ENCODE results near the gene PARP14. TPM values are rescaled to one million over a fixed set of nuclear protein-coding genes. Genes with fewer than 3 reads are reported as not detected.
A peak's percentile ranks its signal among the peaks of the same experiment; 100 is the strongest.
"Not testable (repeated sequence)": the region's sequence is repeated elsewhere in the genome, so short reads cannot be mapped to it uniquely, and the experiment has no call there.

PARP14 gene
- total RNA-seq, 4 donors from 2014 or later = 73.0 to 242 (median 92.5) TPM

GRCh38 chr3:122743581-122744120, 63.0 kb downstream of the PARP14 start:
- H3K27me3 ChIP-seq = no peaks in the 10 kb centered on the region
- TF ChIP-seq CTCF (IDR thresholded peaks at IDR 0.05) (no peak), POLR2A (IDR thresholded peaks at IDR 0.05) (no peak)

GRCh38 chr3:122745369-122746021, 64.9 kb downstream of the PARP14 start:
- Histone ChIP-seq H3K27ac (no peak overlapping the region), H3K36me3 (peaks cover 0 to 14% (median 0%) of the 10 kb centered on the region in 3 donors), H3K4me3 (no peak overlapping the region), H3K27me3 (no peaks in the 10 kb centered on the region), H3K9me3 (no peaks in the 10 kb centered on the region), H3K4me1 (no peaks in the 10 kb centered on the region)
- TF ChIP-seq CTCF (IDR thresholded peaks at IDR 0.05) = no peak
- no peak for TF ChIP-seq POLR2A (IDR thresholded peaks at IDR 0.05)
- no peak for DNase-seq

More at GRCh38 chr3:122743581-122744120, 63.0 kb downstream of the PARP14 start:
- H3K4me1 ChIP-seq = no peaks in the 10 kb centered on the region
- H3K36me3 ChIP-seq = peaks cover 0 to 28% (median 0%) of the 10 kb centered on the region in 3 donors
- no peak overlapping the region for H3K27ac ChIP-seq
- no peak overlapping the region for H3K4me3 ChIP-seq
- DNase-seq = no peak
- no peaks in the 10 kb centered on the region for H3K9me3 ChIP-seq

GRCh38 chr3:122747295-122747694, 66.7 kb downstream of the PARP14 start:
- not testable (repeated sequence) for H3K9me3 ChIP-seq, H3K27me3 ChIP-seq, DNase-seq, H3K4me1 ChIP-seq, H3K27ac ChIP-seq, H3K36me3 ChIP-seq, H3K4me3 ChIP-seq

DNA sequence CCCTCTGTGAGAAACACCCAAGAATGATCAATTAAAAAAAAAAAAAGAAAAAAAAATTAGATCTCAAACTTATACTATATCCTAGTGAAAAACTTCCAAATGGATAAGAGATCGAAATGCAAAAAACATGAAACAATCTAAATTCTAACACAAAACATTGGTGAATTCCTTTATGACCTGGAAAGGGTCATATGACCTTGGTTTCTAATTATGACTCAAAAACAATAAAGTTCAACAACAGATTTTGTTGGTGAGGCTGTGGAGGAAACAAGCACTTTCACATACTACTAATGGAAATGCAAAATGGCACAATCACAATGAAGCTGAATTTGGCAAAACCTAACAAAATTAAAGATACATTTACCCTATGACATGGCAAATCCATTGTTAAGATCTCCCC, 67.7 kb downstream of the PARP14 start:
- no peak overlapping the region for H3K27ac ChIP-seq
- no peaks in the 10 kb centered on the region for H3K4me1 ChIP-seq
- H3K27me3 ChIP-seq = no peaks in the 10 kb centered on the region
- H3K4me3 ChIP-seq = no peak overlapping the region
- no peaks in the 10 kb centered on the region for H3K9me3 ChIP-seq
- TF ChIP-seq POLR2A (IDR thresholded peaks at IDR 0.05) (no peak), CTCF (IDR thresholded peaks at IDR 0.05) (no peak)
- no peak for DNase-seq
- H3K36me3 ChIP-seq = peaks cover 0 to 7% (median 0%) of the 10 kb centered on the region in 3 donors

DNA sequence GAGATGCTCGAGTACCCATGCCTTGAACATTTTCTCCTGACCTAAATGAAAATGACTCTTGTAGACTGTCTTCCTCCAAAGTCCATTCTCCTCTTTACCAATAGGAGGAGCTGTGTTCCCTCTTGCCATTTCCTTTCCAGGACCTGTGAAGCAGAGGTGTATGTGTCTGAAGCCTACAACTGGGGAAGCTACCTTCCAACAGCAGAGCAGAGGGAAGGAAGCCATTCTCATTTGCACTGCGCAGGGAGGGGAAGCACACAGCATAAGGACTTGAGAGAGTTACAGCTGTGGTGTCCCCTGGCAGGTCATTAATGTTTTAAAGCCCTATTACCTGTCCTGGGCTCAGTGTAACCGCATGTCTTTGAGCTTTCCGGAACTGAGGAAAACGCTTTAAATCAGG, 74.3 kb downstream of the PARP14 start:
- no peaks in the 10 kb centered on the region for H3K9me3 ChIP-seq
- no peak overlapping the region for H3K4me3 ChIP-seq
- H3K27me3 ChIP-seq = no peaks in the 10 kb centered on the region
- peak in 1 of 3 donors; percentile 53 for DNase-seq
- H3K27ac ChIP-seq = no peak overlapping the region
- no peaks in the 10 kb centered on the region for H3K4me1 ChIP-seq
- peaks cover 0 to 11% (median 0%) of the 10 kb centered on the region in 3 donors for H3K36me3 ChIP-seq
- TF ChIP-seq CTCF (IDR thresholded peaks at IDR 0.05) = peak; percentile 23 to 83 (median 77)
- no peak for TF ChIP-seq POLR2A (IDR thresholded peaks at IDR 0.05)

- TF ChIP-seq CTCF (IDR thresholded peaks at IDR 0.05) (no peak), POLR2A (IDR thresholded peaks at IDR 0.05) (no peak)
- H3K27me3 ChIP-seq = no peaks in the 10 kb centered on the region
- H3K4me3 ChIP-seq = no peak overlapping the region
- H3K9me3 ChIP-seq = no peaks in the 10 kb centered on the region
- no peaks in the 10 kb centered on the region for H3K4me1 ChIP-seq
- H3K27ac ChIP-seq = no peak overlapping the region
- DNase-seq = no peak
- peaks cover 0 to 11% (median 0%) of the 10 kb centered on the region in 3 donors for H3K36me3 ChIP-seq
Measured at GRCh38 chr3:122755491-122755890, 74.9 kb downstream of the PARP14 start.

Data from Peyer's patch (tissue), 4 donors.